ENCODE measurements around the gene DDX27. TPM values are rescaled to one million over a fixed set of nuclear protein-coding genes. Genes with fewer than 3 reads are reported as not detected.

The DDX27 gene
- total and polyA plus RNA-seq, 2 of the 13 experiments (the other 11 are each of a cell fraction or from before 2014, with no cell fraction given) = 42.6 to 72.8 TPM

- TF ChIP-seq KDM3A (CRISPR knock-in tag; IDR thresholded peaks at IDR 0.05; ENCODE audit: low read depth) (0 out of 2 replicates have a peak, but pooled peaks have one; percentile 45), KAT7 (CRISPR knock-in tag; IDR thresholded peaks at IDR 0.05; ENCODE audit: borderline replicate concordance) (peak; percentile 98), GMEB1 (CRISPR knock-in tag; IDR thresholded peaks at IDR 0.05; ENCODE audit: borderline replicate concordance) (peak; percentile 84; the same call in 1 of the 2 replicates), TCF7L2 (IDR thresholded peaks at IDR 0.05; ENCODE audit: low read depth, low read length) (no peak), ARID2 (CRISPR knock-in tag; IDR thresholded peaks at IDR 0.05; ENCODE audit: borderline replicate concordance) (peak; percentile 88; the same call in 1 of the 2 replicates), ZNF160 (CRISPR knock-in tag; IDR thresholded peaks at IDR 0.05) (peak; percentile 47; the same call in 1 of the 2 replicates), ZNF660 (CRISPR knock-in tag; IDR thresholded peaks at IDR 0.05; ENCODE audit: borderline replicate concordance, low read depth) (no peak), ZNF572 (CRISPR knock-in tag; IDR thresholded peaks at IDR 0.05) (no peak), BRF2 (CRISPR knock-in tag; IDR thresholded peaks at IDR 0.05) (no peak), MYPOP (CRISPR knock-in tag; IDR thresholded peaks at IDR 0.05) (peak; percentile 82; the same call in 1 of the 2 replicates), STAT6 (CRISPR knock-in tag; IDR thresholded peaks at IDR 0.05; ENCODE audit: borderline replicate concordance) (peak; percentile 97), POLR2A (IDR thresholded peaks at IDR 0.05; ENCODE audit: insufficient read depth in 1 of 2, low read depth in 2 of 2, low read length in 2 of 2) (peak; percentile 96 to 99), ZNF296 (CRISPR knock-in tag; conservative IDR thresholded peaks at IDR 0.05) (no peak), ELF3 (CRISPR knock-in tag; IDR thresholded peaks at IDR 0.05) (peak; percentile 92), ZNF136 (CRISPR knock-in tag; IDR thresholded peaks at IDR 0.05; ENCODE audit: low read depth) (peak; percentile 92), ATF2 (CRISPR knock-in tag; IDR thresholded peaks at IDR 0.05) (peak; percentile 69), FOSL2 (CRISPR knock-in tag; IDR thresholded peaks at IDR 0.05) (peak; percentile 81), ZNF230 (CRISPR knock-in tag; IDR thresholded peaks at IDR 0.05) (peak; percentile 88), ZNF10 (CRISPR knock-in tag; IDR thresholded peaks at IDR 0.05; ENCODE audit: borderline replicate concordance, low read depth) (no peak), PBX2 (CRISPR knock-in tag; IDR thresholded peaks at IDR 0.05) (no peak)
Observed at GRCh38 chr20:49219091-49219923, at the start of gene DDX27 (continued).
